Loucy (cell line): Measurements from ENCODE around the gene CNIH4.

ENCODE experiments used
- H2AFZ ChIP-seq: fragments of 200-600 bp; sonication (generic); 2 replicates; pipeline ENCODE4 v1.6.0; 2016; ENCODE audit warnings: antibody characterized with exemption, mild to moderate bottlenecking, low read length, moderate library complexity
- H3F3A ChIP-seq: fragments of 200-600 bp; 2 replicates; pipeline ENCODE4 v1.6.0; 2016; ENCODE audit warnings: antibody characterized with exemption, low read depth, mild to moderate bottlenecking
- H3K27me3 ChIP-seq: fragments of 200-600 bp; sonication (generic); 2 replicates; pipeline ENCODE4 v1.6.1; 2014; ENCODE audit warnings: low read length, mild to moderate bottlenecking; ENCODE audit not compliant: insufficient read depth, poor library complexity, severe bottlenecking
- H3K36me3 ChIP-seq: fragments of 200-600 bp; sonication (generic); 2 replicates; pipeline ENCODE4 v1.6.1; 2016; ENCODE audit warnings: low read length; ENCODE audit not compliant: insufficient read depth
- H3K4me1 ChIP-seq: fragments of 200-600 bp; sonication (generic); 2 replicates; pipeline ENCODE4 v1.5.1; 2014; ENCODE audit warnings: low read length, mild to moderate bottlenecking; ENCODE audit not compliant: insufficient read depth, poor library complexity, severe bottlenecking
- H3K4me2 ChIP-seq: fragments of 200-600 bp; sonication (generic); 2 replicates; pipeline ENCODE4 v1.6.0; 2014; ENCODE audit warnings: antibody characterized with exemption, low read length, low read depth, mild to moderate bottlenecking; ENCODE audit not compliant: poor library complexity, severe bottlenecking
- H3K4me3 ChIP-seq: fragments of 200-600 bp; sonication (generic); 2 replicates; pipeline ENCODE4 v1.5.1; 2014; ENCODE audit warnings: low read length, mild to moderate bottlenecking, mixed read lengths; ENCODE audit not compliant: poor library complexity, severe bottlenecking
- H3K79me2 ChIP-seq: fragments of 200-600 bp; sonication (generic); 2 replicates; pipeline ENCODE4 v1.6.1; 2014; ENCODE audit warnings: low read length; ENCODE audit not compliant: insufficient read depth
- H3K9ac ChIP-seq: fragments of 200-600 bp; sonication (generic); 2 replicates; pipeline ENCODE4 v1.6.0; 2014; ENCODE audit warnings: mild to moderate bottlenecking, low read depth, low read length, moderate library complexity; ENCODE audit not compliant: poor library complexity, severe bottlenecking
- H3K9me2 ChIP-seq: fragments of 200-600 bp; sonication (generic); replicated peaks from 2 replicates; pipeline ENCODE4 v1.6.1; 2016; ENCODE audit warnings: low read depth, low read length, mixed read lengths
- H3K9me3 ChIP-seq: fragments of 200-600 bp; sonication (generic); 2 replicates; pipeline ENCODE4 v1.6.1; 2014; ENCODE audit warnings: mild to moderate bottlenecking, antibody characterized with exemption, low read length, low read depth; ENCODE audit not compliant: insufficient read depth
- H4K20me1 ChIP-seq: fragments of 200-600 bp; sonication (generic); 2 replicates; pipeline ENCODE4 v1.6.0; 2014; ENCODE audit warnings: antibody characterized with exemption, low read length, mild to moderate bottlenecking; ENCODE audit not compliant: insufficient read depth, poor library complexity, severe bottlenecking
- CTCF ChIP-seq: fragments of 200-600 bp; sonication (generic); conservative IDR thresholded peaks from 2 replicates; pipeline ENCODE4 v1.5.1; 2014; ENCODE audit warnings: mild to moderate bottlenecking, antibody characterized with exemption, low read length
- EZH2phosphoT487 ChIP-seq: fragments of 200-600 bp; IDR thresholded peaks from 2 replicates; pipeline ENCODE4 v1.6.1; 2018; ENCODE audit warnings: antibody characterized with exemption, mild to moderate bottlenecking, moderate library complexity, borderline replicate concordance

Gene CNIH4

GRCh38 chr1:224387943-224388342, 31.3 kb downstream of the CNIH4 start:
- Histone ChIP-seq H3K27me3 (no peaks in the 10 kb centered on the region), H3K9ac (no peak overlapping the region), H2AFZ (no peak overlapping the region), H3F3A (no peaks in the 10 kb centered on the region), H3K9me3 (no peaks in the 10 kb centered on the region), H3K79me2 (no peaks in the 10 kb centered on the region), H3K4me1 (no peaks in the 10 kb centered on the region), H4K20me1 (peaks cover 5% of the 10 kb centered on the region), H3K36me3 (peaks cover 52% of the 10 kb centered on the region), H3K4me3 (no peak overlapping the region), H3K4me2 (no peak overlapping the region), H3K9me2 (no peaks in the 10 kb centered on the region)
- TF ChIP-seq EZH2phosphoT487 (no peak), CTCF (no peak)

DNA sequence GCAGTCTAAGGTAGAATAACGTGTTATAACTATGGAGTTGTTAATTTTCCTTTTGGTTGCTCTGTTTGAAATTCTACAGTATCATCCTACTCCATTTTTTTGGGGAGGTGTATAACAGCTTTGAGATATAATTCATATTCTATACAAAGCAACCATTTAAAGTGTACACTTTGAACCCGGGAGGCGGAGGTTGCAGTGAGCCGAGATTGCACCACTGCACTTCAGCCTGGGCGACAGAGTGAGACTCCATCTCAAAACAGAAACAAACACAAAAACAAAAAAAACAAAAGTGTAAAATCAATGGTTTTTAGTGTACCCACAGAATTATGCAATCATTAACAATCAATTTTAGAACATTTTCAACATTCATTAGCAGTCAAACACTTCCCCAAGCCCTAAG, 33.8 kb downstream of the CNIH4 start:
- H3K9me2 ChIP-seq = no peaks in the 10 kb centered on the region
- peaks cover 5% of the 10 kb centered on the region for H4K20me1 ChIP-seq
- H3K9me3 ChIP-seq = no peaks in the 10 kb centered on the region
- no peaks in the 10 kb centered on the region for H3F3A ChIP-seq
- no peaks in the 10 kb centered on the region for H3K4me1 ChIP-seq
- no peaks in the 10 kb centered on the region for H3K79me2 ChIP-seq
- H3K36me3 ChIP-seq = peaks cover 78% of the 10 kb centered on the region
- no peak overlapping the region for H2AFZ ChIP-seq
- H3K9ac ChIP-seq = no peak overlapping the region
- no peaks in the 10 kb centered on the region for H3K27me3 ChIP-seq
- no peak overlapping the region for H3K4me2 ChIP-seq
- TF ChIP-seq CTCF (no peak), EZH2phosphoT487 (no peak)
- H3K4me3 ChIP-seq = no peak overlapping the region

DNA sequence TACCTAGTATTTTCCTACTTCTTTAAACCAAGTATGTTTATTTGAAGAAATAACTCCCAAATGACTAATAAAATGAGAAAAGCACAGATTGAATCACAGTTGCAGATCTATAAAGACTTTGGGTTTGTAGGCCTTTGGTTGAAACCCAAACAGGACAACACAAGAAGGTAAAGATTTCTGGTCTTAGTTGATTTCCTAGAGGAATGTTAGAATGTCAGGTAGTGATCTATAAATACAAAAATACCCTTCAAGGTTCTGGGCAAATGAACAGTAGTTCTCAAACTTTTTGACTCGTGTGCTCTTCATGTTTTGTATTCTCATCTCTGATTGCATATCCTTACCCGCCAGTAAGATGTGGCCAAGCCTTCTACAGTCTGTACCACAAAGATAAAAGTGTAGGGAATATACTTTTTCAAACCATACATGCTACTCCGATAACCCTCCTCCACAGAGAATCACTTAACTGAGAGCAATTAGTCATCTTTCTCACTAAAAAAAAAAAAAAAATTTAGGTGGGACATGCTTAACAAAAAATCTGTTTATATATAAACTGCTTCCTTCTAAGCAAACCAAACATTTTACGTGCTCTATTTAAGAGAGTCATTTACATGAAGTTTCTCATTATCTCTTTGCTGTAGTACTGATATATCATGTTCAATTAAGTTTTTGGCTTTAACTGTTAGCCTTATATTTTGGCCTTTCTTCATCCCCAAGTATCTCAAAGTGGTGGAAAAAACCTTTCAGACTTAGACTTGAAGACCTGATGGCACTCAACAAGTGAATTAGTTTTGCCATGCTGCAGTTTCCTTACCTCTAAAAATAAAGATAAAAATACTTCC, 36.0 kb downstream of the CNIH4 start:
- Histone ChIP-seq H3K4me3 (no peak overlapping the region), H3K4me2 (no peak overlapping the region), H3K9me3 (no peaks in the 10 kb centered on the region), H3K4me1 (no peaks in the 10 kb centered on the region), H3K27me3 (no peaks in the 10 kb centered on the region), H3K9ac (no peak overlapping the region), H3K36me3 (peaks cover 95% of the 10 kb centered on the region), H3K79me2 (no peaks in the 10 kb centered on the region), H3K9me2 (no peaks in the 10 kb centered on the region), H4K20me1 (peaks cover 5% of the 10 kb centered on the region), H2AFZ (no peak overlapping the region), H3F3A (no peaks in the 10 kb centered on the region)
- no peak for TF ChIP-seq EZH2phosphoT487
- TF ChIP-seq CTCF = no peak
